Nephron progenitor cell (in vitro differentiated cells): ENCODE measurements around the gene TMPRSS2.

Experiments used
- DNase-seq: peaks from one replicate; pipeline ENCODE4 v3.0.0; 2021
- H3K27ac Mint-ChIP-seq: 2 replicates; pipeline ENCODE4 v1.8.0; 2021; ENCODE audit warnings: mild to moderate bottlenecking, moderate library complexity, mixed read lengths
- H3K27me3 Mint-ChIP-seq: 2 replicates; pipeline ENCODE4 v1.8.0; 2021; ENCODE audit warnings: mild to moderate bottlenecking, low read depth, mixed read lengths; ENCODE audit not compliant: poor library complexity
- H3K36me3 Mint-ChIP-seq: 2 replicates; pipeline ENCODE4 v1.8.0; 2021; ENCODE audit warnings: low read depth, mixed read lengths
- H3K4me1 Mint-ChIP-seq: 2 replicates; pipeline ENCODE4 v1.8.0; 2021; ENCODE audit warnings: mixed read lengths
- H3K4me3 Mint-ChIP-seq: 2 replicates; pipeline ENCODE4 v1.8.0; 2021; ENCODE audit warnings: mild to moderate bottlenecking, moderate library complexity, mixed read lengths
- H3K9me3 Mint-ChIP-seq: 2 replicates; pipeline ENCODE4 v1.8.0; 2021; ENCODE audit warnings: mild to moderate bottlenecking, moderate library complexity, mixed read lengths
- TF ChIP-seq, protein P1 (sequence below): fragments of 200-600 bp; sonication (generic); IDR thresholded peaks from 2 replicates; pipeline ENCODE4 v1.5.0; 2021; ENCODE audit warnings: antibody characterized with exemption

Gene TMPRSS2

DNA sequence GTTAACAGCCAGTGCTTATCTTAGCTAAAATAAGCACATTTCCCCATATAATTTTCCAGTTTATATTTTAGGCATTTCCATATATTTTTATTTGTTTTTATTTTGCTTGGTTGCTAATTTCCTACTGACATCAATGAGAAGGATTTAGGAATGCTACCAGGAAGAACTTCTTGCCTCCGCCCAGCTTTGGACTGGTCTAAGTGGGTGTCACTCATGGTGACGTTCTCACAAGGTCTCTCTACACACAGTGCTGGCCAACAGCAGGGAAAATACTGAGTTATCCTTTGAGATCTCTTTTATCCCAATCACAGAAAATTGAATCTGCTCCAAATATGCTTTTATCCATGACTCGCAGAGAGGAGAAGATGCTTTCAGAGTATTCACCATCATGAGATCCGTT lies 68.7 kb downstream of the TMPRSS2 start:
- no peaks in the 10 kb centered on the region for H3K36me3 Mint-ChIP-seq
- no peak overlapping the region for H3K4me3 Mint-ChIP-seq
- H3K27me3 Mint-ChIP-seq, result peaks cover 7% of the 10 kb centered on the region
- DNase-seq, result no peak
- peaks cover 13% of the 10 kb centered on the region for H3K9me3 Mint-ChIP-seq
- no peaks in the 10 kb centered on the region for H3K4me1 Mint-ChIP-seq
- TF ChIP-seq, protein P1, sequence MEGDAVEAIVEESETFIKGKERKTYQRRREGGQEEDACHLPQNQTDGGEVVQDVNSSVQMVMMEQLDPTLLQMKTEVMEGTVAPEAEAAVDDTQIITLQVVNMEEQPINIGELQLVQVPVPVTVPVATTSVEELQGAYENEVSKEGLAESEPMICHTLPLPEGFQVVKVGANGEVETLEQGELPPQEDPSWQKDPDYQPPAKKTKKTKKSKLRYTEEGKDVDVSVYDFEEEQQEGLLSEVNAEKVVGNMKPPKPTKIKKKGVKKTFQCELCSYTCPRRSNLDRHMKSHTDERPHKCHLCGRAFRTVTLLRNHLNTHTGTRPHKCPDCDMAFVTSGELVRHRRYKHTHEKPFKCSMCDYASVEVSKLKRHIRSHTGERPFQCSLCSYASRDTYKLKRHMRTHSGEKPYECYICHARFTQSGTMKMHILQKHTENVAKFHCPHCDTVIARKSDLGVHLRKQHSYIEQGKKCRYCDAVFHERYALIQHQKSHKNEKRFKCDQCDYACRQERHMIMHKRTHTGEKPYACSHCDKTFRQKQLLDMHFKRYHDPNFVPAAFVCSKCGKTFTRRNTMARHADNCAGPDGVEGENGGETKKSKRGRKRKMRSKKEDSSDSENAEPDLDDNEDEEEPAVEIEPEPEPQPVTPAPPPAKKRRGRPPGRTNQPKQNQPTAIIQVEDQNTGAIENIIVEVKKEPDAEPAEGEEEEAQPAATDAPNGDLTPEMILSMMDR, result no peak
- no peak overlapping the region for H3K27ac Mint-ChIP-seq

DNA sequence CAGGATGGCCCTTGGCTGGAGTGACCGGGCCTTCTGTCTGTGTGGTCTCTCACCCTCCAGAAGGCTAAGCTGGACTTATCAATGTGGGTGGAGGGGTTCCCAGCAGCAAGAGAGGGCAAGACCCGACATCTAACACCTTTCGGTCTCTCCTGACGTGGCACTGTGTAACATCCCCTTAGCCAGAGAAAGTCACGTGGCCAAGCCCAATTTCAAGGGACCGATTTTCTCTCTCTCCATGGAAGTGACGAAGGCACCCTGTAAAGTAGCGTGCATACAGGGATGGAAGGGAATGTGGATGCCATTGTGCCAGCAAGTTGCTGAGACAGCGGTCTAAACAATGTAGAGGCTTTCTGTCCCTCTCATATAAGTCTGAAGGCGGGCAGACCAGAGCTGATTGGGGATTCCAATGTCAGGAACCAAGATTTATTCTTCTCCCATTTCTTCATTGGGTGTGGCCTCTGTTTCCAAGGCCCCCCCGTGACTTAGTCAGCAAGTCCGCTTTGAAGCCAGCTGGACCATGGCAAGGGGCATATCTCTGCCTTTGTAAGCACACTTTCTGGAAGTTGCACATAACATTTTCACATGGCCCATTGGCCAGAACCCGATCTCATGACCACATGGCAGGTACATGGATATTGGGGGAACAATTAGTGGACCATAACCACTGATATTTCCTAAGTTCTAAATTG lies 69.4 kb downstream of the TMPRSS2 start:
- DNase-seq, result no peak
- Mint-ChIP-seq H3K27me3 (peaks cover 4% of the 10 kb centered on the region), H3K9me3 (peaks cover 13% of the 10 kb centered on the region), H3K4me1 (no peaks in the 10 kb centered on the region), H3K27ac (no peak overlapping the region), H3K36me3 (no peaks in the 10 kb centered on the region), H3K4me3 (no peak overlapping the region)
- TF ChIP-seq, protein P1, result no peak

DNA sequence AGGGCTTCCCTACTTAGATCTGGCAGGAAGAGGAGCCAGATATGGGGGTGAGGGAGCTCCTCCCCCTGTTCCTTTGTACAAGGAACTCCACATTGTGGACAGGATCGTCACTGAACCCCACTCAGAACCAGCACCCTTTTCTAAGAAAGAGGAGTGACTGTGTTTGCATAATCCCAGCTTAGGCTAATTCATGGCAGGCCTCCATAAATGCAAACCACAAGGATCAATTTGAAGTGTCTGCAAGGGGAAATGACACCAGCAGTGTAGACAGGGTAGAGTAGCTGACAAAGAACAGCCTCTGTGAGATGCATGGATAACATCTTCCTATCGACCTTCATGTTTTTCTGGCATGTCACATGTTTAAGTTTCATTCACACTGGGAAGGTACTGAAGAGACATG lies 70.2 kb downstream of the TMPRSS2 start:
- TF ChIP-seq, protein P1, result no peak
- H3K4me3 Mint-ChIP-seq, result no peak overlapping the region
- no peak for DNase-seq

DNA sequence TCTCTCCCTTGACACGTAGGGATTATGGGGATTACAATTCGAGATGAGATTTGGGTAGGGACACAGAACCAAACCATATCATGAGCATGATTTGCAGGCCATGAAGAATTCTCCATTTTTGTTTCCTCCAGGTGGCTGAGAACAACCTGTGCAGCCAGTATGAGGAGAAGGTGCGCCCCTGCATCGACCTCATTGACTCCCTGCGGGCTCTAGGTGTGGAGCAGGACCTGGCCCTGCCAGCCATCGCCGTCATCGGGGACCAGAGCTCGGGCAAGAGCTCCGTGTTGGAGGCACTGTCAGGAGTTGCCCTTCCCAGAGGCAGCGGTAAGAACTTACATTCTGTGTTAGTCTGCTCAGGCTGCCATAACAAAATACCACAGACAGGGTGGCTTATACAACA lies 72.3 kb downstream of the TMPRSS2 start:
- no peak overlapping the region for H3K27ac Mint-ChIP-seq
- H3K4me3 Mint-ChIP-seq, result no peak overlapping the region
- no peak for DNase-seq
- peaks cover 13% of the 10 kb centered on the region for H3K9me3 Mint-ChIP-seq
- no peaks in the 10 kb centered on the region for H3K36me3 Mint-ChIP-seq
- TF ChIP-seq, protein P1, result no peak
- H3K4me1 Mint-ChIP-seq, result no peaks in the 10 kb centered on the region
- H3K27me3 Mint-ChIP-seq, result peaks cover 3% of the 10 kb centered on the region

More for the DNA sequence above, 70.2 kb downstream of the TMPRSS2 start:
- Mint-ChIP-seq H3K27me3 (peaks cover 3% of the 10 kb centered on the region), H3K36me3 (no peaks in the 10 kb centered on the region), H3K9me3 (peaks cover 13% of the 10 kb centered on the region), H3K4me1 (no peaks in the 10 kb centered on the region), H3K27ac (no peak overlapping the region)

DNA sequence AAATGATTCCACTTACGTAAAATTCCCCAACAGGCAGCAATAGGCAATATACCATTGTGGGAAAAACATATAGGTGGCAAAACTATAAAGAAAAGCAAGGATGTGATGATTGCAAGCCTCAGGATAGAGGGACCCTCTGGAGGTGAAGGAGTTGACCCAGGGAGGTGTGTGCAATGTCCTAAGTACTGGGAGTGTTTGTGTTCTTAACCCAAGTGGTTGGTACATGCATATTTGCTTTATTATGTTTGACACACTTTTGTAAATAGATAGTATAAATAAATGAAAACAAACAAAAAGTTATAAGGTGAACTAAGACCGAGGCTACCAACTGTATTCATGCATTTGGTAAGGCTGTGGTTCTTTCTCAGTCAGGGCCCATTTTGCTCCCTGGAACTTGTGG lies 74.4 kb downstream of the TMPRSS2 start:
- Mint-ChIP-seq H3K4me1 (no peaks in the 10 kb centered on the region), H3K36me3 (no peaks in the 10 kb centered on the region), H3K4me3 (no peak overlapping the region), H3K9me3 (peaks cover 13% of the 10 kb centered on the region), H3K27me3 (peaks cover 25% of the 10 kb centered on the region), H3K27ac (no peak overlapping the region)
- no peak for DNase-seq
- TF ChIP-seq, protein P1, result no peak
